GM18526 (cell line): ENCODE results near the gene PRKN.

Experiments
- POLR2A ChIP-seq: IDR thresholded peaks from 3 replicates; pipeline ENCODE4 v1.6.1; 2011; ENCODE audit not compliant: insufficient read length; ENCODE audit errors: extremely low read depth

PRKN gene

GRCh38 chr6:162560891-162561290 is 166.7 kb downstream of the PRKN start:
- TF ChIP-seq POLR2A: no peak

- no peak for TF ChIP-seq POLR2A
These were observed 173.0 kb downstream of the PRKN start for GRCh38 chr6:162554531-162554930.

GRCh38 chr6:162546905-162547304 is 180.7 kb downstream of the PRKN start:
- no peak for TF ChIP-seq POLR2A

- TF ChIP-seq POLR2A: no peak
These were observed 184.3 kb downstream of the PRKN start for GRCh38 chr6:162543221-162543620.

GRCh38 chr6:162541019-162541601 is 186.5 kb downstream of the PRKN start:
- TF ChIP-seq POLR2A: no peak

GRCh38 chr6:162539321-162539720 is 188.2 kb downstream of the PRKN start:
- TF ChIP-seq POLR2A: no peak

- no peak for TF ChIP-seq POLR2A
These were observed 188.9 kb downstream of the PRKN start for GRCh38 chr6:162538643-162539064.

GRCh38 chr6:162533009-162533400 is 194.6 kb downstream of the PRKN start:
- TF ChIP-seq POLR2A: no peak

GRCh38 chr6:162532283-162533008 is 195.1 kb downstream of the PRKN start:
- TF ChIP-seq POLR2A: no peak

GRCh38 chr6:162528538-162528937 is 199.0 kb downstream of the PRKN start:
- no peak for TF ChIP-seq POLR2A

GRCh38 chr6:162526960-162527359 is 200.6 kb downstream of the PRKN start:
- no peak for TF ChIP-seq POLR2A

- TF ChIP-seq POLR2A: no peak
These were observed 202.4 kb downstream of the PRKN start for GRCh38 chr6:162525181-162525580.

GRCh38 chr6:162512744-162513143 is 214.8 kb downstream of the PRKN start:
- TF ChIP-seq POLR2A: no peak

GRCh38 chr6:162497389-162497788 is 230.2 kb downstream of the PRKN start:
- no peak for TF ChIP-seq POLR2A

GRCh38 chr6:162493917-162494316 is 233.6 kb downstream of the PRKN start:
- TF ChIP-seq POLR2A: no peak

- TF ChIP-seq POLR2A: no peak
These were observed 235.9 kb downstream of the PRKN start for GRCh38 chr6:162491637-162492036.

GRCh38 chr6:162489101-162489976 is 238.2 kb downstream of the PRKN start:
- TF ChIP-seq POLR2A: no peak

- TF ChIP-seq POLR2A: no peak
These were observed 239.1 kb downstream of the PRKN start for GRCh38 chr6:162488444-162488843.
